C4-2B (cell line): ENCODE results near the gene ZNF284.

Experiments used
- ZFX ChIP-seq: fragments of 450-650 bp; IDR thresholded peaks from 2 replicates; pipeline ENCODE4 v1.6.1; 2017
- TF ChIP-seq, protein P1 (sequence below): fragments of 450-650 bp; conservative IDR thresholded peaks from 2 replicates; pipeline ENCODE4 v1.5.1; 2017; ENCODE audit warnings: mild to moderate bottlenecking

- TF ChIP-seq, protein P1, sequence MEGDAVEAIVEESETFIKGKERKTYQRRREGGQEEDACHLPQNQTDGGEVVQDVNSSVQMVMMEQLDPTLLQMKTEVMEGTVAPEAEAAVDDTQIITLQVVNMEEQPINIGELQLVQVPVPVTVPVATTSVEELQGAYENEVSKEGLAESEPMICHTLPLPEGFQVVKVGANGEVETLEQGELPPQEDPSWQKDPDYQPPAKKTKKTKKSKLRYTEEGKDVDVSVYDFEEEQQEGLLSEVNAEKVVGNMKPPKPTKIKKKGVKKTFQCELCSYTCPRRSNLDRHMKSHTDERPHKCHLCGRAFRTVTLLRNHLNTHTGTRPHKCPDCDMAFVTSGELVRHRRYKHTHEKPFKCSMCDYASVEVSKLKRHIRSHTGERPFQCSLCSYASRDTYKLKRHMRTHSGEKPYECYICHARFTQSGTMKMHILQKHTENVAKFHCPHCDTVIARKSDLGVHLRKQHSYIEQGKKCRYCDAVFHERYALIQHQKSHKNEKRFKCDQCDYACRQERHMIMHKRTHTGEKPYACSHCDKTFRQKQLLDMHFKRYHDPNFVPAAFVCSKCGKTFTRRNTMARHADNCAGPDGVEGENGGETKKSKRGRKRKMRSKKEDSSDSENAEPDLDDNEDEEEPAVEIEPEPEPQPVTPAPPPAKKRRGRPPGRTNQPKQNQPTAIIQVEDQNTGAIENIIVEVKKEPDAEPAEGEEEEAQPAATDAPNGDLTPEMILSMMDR: no peak
- no peak for TF ChIP-seq ZFX
These were observed 29.8 kb upstream of the ZNF284 start for GRCh38 chr19:44042147-44042546.
